ENCODE data around the gene KLHDC8B.

The KLHDC8B gene

GRCh38 chr3:49158792-49159191 is 12.6 kb upstream of the KLHDC8B start:
- DNase-seq (ENCODE audit: low spot score) = no peak

GRCh38 chr3:49161197-49161596 is 10.2 kb upstream of the KLHDC8B start:
- DNase-seq (ENCODE audit: low spot score) = no peak

- DNase-seq (ENCODE audit: low spot score) = no peak
Observed at GRCh38 chr3:49161808-49162530, 9.4 kb upstream of the KLHDC8B start.

DNA sequence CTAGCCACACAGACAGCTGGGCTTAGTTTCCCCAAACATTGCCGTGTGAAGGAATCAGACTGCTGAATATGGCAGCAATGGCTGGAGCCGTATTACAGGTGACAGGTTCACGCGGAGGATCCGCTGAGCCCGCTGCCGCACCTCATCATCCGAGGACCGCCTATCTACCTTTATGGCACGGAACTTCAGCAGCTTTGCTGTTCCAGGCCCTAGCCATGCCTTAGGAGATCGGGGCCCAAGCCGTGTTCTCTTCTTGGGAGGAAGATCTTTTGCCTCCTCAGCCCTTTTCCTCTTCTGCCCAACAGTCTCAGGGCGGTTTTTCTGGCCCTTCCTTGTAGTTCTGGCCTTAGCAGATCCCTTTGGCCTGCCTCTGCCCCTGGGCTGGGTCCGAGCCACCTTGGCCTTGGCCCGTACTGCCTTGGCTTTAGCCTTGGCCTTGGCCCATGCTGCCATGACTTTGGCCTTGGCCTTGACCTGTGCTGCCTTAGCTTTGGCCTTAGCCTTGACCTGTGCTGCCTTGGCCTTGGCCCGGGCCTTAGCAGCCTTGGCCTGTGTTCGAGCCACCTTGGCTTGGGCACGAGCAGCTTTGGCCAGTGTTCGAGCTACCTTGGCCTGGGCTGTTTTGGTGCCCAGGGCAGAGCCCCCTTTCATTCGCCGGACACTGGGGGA is 8.5 kb upstream of the KLHDC8B start:
- no peak for DNase-seq (ENCODE audit: low spot score)

GRCh38 chr3:49163609-49164008 is 7.8 kb upstream of the KLHDC8B start:
- no peak for DNase-seq (ENCODE audit: low spot score)

- no peak for DNase-seq (ENCODE audit: low spot score)
Observed at GRCh38 chr3:49164983-49165720, 6.2 kb upstream of the KLHDC8B start.

DNA sequence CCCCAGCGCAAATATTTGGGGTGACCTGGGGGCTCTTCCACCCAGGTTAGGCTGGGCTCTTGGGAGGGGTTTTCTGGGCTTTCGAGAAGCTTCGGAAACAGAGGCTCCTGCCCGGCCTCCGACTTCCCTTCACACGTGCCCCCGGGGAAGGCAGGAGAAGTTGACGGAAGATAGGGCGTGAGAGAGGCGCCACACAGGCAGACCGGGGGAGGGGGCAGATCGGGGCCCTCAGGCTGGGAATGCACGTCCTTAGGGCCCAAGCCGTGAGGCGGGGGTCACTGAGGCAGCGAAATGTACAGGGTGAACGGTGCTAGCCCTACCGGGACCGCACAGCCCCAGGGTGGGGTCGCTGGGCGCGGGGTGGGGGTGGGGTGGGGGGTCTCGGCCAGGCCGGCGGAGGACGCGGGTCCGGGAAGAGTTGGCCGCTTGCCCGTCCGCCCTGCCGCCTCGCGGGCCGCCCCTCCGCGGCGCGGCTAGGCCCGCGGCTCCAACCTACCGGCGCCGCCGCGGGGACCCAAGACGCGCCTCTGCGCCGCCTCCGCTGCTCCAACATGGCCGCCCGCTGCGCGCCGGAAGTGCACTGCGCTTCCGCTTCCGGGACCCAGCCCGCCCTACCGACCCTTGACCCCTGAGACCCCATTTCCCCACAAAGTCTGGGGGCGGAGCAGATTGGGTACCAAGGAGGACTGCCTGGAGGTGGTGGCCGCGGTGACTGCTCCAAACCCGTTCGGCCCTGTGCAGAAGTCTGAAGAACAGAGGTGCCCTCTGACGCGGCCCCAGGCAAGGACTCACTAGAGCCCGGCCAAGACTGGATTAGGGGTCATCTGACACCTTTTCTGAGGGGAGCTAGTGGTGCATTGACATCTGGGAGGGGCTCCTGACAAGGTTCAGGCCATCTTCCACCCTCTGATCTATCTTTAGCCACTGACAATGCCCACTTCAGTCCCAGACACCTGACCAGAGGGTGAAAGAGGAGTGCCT is 5.3 kb upstream of the KLHDC8B start, which contains the start of gene CCDC71:
TSS of gene CCDC71 (minus strand) at position 561 of the 981 bp plus-strand sequence. CDS start 2,123 bp downstream, outside the sequence.
- DNase-seq (ENCODE audit: low spot score) = peak; percentile 78

GRCh38 chr3:49166752-49167556 is 4.4 kb upstream of the KLHDC8B start:
- no peak for DNase-seq (ENCODE audit: low spot score)

DNA sequence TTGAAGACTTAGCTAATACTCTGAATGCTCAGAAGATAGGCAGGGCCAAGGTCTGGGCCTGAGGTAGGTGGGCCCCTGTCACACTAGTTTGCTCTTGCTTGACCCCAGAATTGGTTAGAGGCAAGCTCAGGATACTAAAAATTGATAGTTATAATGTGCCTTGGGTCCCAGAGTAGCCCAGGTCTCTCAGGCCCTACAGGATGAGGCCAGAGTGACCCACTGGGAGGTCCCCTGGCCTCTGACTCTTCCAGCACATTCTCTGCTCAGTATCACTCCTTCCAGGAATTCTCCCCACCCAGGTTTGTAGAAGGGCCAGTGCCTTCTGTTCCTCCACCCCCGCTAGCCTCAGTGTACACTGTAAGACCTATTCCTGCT is 667 bp upstream of the KLHDC8B start:
- no peak for DNase-seq (ENCODE audit: low spot score)

DNA sequence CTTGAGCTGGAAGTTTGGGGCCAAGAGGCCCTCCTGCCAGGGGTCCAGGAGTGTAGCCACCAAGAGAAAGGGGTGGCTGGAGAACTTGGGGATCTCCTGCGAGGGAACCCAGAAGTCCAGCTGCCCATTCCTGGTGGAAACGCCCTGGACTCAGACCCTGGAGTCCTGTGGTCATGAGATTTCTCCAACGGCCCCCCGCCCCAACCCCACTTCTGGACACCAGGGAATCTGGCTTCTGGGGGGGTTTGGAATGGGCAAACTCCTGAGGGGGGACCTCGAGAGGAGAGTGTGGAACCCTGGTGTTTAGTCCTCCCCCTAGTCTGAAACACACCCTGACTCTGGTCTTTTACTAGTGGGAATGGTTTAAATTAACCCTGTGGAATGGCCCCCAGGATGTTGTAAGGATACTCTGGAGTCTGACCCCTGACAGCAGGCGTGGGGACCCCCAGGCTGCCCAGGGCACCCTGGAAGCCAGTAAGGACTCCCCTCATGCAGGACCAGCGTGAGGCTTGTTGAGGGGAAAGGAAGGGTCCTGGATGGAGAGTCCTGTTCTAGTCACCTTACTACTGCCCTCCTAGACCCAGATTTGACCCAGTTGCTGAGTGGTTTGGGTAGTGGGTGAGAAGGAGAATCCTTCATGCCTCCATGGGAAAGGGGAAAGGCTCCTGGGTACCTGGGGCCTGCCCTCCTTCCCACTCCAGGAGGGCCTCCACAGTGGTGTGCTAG is 540 bp downstream of the KLHDC8B start:
- DNase-seq (ENCODE audit: low spot score) = no peak

GRCh38 chr3:49172551-49173041 is 1.2 kb downstream of the KLHDC8B start:
- DNase-seq (ENCODE audit: low spot score) = no peak

DNA sequence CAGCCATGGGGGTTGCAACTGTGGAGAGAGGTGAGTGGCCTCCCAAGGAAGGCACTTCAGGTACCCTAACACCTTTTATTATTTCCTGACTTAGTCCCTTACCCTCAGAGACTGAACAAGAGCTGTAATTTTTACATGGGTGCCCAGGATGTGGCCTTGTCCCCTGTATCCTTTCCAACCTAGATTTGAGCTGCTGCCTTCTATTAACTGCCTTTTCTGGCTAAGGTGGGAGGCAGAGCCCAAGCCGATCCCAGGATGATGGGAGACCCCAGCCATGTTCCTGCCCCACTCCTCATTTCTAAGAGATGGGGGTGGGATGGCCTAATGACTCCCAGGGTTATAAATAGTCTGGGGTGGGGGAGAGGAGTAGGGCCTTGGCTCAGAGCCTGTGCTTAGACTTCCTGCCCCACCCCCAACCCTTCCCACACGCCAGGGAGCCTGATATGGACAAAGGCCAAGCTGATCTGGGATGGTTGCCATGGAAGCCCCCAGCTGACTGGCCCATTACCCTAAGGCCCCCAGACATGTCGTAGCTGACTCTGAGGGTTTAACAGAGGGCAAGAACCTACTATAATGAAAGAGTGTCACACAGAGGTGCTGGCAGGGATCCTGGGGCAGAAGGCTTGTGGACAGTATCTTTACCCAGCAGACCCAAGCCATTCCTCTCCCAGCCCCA is 1.9 kb downstream of the KLHDC8B start:
- no peak for DNase-seq (ENCODE audit: low spot score)

DNA sequence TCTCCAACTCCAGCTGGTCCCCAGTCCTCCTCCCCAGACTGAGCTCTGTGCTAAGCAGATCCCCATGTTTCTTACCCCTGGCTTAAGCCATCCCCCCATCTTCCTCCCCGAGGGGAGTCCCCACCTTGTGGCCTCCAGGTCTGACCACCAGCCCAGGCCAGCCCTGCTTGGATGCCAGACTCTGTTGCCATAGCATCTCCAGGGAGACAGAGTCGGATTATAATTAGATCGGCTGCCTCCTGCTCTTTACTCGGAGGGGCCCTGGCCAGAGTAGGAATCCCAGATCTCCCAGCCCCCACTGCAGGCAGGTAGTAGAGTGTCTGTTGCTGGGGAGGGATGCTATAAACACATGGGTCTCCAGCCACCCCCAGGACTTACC is 2.4 kb downstream of the KLHDC8B start:
- DNase-seq (ENCODE audit: low spot score) = no peak

DNA sequence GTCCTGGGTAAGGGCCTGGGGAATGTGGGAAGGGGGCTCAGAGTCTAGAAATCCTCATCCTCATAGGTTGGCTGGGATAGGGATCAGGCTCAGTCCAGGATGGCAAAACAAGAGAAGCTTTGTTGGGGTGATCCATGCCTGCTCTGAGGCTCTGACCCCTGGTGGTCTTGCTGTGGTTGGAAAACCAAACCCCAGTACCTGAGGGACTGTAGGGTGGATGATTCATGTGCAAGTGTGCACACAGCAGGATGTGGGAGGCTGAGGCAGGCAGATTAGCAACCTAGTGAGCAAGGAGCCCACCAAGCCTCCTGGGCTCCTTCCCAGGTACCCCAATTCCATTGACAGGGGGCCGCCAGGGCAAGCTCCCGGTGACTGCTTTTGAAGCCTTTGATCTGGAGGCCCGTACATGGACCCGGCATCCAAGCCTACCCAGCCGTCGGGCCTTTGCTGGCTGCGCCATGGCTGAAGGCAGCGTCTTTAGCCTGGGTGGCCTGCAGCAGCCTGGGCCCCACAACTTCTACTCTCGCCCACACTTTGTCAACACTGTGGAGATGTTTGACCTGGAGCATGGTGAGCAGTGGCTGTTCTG is 3.1 kb downstream of the KLHDC8B start:
- DNase-seq (ENCODE audit: low spot score) = no peak

DNA sequence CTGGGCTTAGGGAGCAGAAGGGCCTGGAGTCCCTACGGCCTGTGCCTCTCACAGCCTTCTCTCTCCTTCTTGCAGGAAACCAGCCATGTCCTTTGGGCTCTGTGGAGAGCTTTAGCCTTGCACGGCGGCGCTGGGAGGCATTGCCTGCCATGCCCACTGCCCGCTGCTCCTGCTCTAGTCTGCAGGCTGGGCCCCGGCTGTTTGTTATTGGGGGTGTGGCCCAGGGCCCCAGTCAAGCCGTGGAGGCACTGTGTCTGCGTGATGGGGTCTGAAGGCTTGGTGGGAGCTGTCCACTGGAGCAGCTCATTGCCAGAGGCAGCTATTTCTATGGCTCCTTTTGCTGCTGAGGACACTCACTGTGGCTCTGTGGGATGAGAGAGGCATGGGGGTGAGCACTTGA is 4.1 kb downstream of the KLHDC8B start:
- no peak for DNase-seq (ENCODE audit: low spot score)

- no peak for DNase-seq (ENCODE audit: low spot score)
Observed at GRCh38 chr3:49177073-49177472, 5.7 kb downstream of the KLHDC8B start.

DNA sequence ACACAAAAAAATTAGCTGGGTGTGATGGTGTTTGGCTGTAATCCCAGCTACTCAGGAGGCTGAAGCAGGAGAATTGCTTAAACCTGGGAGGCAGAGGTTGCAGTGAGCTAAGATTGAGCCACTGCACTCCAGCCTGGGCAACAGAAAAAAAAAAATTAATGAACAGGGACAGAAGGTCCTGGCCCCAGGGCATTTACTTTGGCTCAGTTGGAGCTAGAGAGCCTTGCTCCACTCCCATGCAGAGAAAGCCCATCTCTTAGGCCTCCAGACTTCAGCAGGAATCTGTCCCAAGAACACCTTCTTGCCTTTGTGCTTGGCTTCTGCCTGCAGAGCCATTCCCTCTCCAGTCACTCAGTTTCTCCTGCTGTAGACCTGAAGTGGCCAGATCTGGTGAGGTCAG is 8.7 kb downstream of the KLHDC8B start:
- DNase-seq (ENCODE audit: low spot score) = no peak

GRCh38 chr3:49181351-49181750 is 10.0 kb downstream of the KLHDC8B start:
- DNase-seq (ENCODE audit: low spot score) = no peak

DNA sequence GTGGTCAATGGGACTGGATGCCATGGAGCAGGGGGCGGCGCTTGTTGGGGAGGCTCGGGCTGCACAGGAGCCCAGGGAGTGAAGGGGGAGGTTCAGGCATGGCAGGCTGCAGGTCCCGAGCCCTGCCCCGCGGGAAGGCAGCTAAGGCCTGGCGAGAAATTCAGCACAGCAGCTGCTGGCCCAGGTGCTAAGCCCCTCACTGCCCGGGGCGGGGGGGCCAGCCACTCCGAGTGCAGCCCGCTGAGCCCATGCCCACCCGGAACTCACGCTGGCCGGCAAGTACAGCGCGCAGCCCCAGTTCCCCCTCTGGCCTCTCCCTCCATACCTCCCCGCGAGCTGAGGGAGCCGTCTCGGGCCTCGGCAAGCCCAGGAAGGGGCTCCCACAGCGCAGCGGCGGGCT is 11.3 kb downstream of the KLHDC8B start:
- no peak for DNase-seq (ENCODE audit: low spot score)

Measured in RKO (cell line).